Measurements from ENCODE around the gene MIOX. TPM values are rescaled to one million over a fixed set of nuclear protein-coding genes. Genes with fewer than 3 reads are reported as not detected.

Gene MIOX
- total and polyA plus RNA-seq, 9 of the 15 experiments (the other 6 are each of a cell fraction or from before 2014, with no cell fraction given) = 0.08 TPM; not detected in 8

DNA sequence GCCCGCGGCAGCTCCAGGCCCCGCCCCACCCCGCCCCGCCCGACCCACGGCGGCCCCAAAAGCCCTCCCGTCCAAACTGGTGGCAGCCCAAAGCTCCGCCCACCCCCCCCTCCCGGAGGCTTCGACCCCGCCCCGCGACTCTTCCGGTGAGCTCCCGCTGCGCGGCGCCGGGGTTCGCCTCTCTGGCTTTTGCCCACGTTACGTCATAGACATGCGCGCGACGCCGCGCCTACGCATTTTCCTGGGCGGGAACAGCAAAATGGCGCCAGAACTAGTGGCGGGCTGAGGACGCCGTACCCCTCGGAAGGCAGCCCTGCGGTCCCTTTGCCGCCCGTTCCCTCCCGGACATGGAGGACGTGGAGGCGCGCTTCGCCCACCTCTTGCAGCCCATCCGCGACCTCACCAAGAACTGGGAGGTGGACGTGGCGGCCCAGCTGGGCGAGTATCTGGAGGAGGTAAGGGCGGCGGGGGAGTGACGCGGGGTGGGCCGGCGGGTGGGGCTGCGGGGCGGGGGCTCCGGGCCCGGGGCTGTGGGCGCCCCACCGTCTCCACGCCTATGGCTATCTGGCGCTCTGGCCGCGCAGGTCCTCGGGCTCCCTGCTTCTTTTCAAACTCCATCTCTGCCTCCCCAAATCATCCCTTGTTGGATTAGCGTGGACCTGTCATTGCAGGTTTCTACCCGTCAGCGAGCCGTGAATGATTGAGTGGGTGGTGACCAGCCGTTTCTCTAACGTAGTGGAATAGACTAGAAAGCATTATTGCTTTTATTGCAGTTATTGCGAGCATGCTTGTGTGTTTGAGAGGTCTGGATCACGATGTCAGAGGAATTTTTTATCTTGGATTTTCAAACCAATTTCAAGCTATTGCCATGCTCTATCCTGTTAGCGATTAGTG lies 21.6 kb downstream of the MIOX start, which contains the start of gene NCAPH2 (continued):
- TF ChIP-seq PRPF4 (IDR thresholded peaks at IDR 0.05; ENCODE audit: insufficient read depth, low read depth, low read length, poor library complexity, severe bottlenecking) = no peak
- TF ChIP-seq CREM (IDR thresholded peaks at IDR 0.05; ENCODE audit: low read depth) = peak; percentile 98
- no peak for TF ChIP-seq KLF1 (tag; IDR thresholded peaks at IDR 0.05)
- TF ChIP-seq CXXC5 (CRISPR knock-in tag; IDR thresholded peaks at IDR 0.05) = peak; percentile 73
- TF ChIP-seq E2F3 (CRISPR knock-in tag; IDR thresholded peaks at IDR 0.05) = peak; percentile 97
- TF ChIP-seq, protein P1, sequence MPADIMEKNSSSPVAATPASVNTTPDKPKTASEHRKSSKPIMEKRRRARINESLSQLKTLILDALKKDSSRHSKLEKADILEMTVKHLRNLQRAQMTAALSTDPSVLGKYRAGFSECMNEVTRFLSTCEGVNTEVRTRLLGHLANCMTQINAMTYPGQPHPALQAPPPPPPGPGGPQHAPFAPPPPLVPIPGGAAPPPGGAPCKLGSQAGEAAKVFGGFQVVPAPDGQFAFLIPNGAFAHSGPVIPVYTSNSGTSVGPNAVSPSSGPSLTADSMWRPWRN (IDR thresholded peaks at IDR 0.05; ENCODE audit: low read depth) = no peak
- TF ChIP-seq SRSF9 (IDR thresholded peaks at IDR 0.05; ENCODE audit: borderline replicate concordance, low read depth, low read length) = no peak
- peak; percentile 45 for TF ChIP-seq FIP1L1 (IDR thresholded peaks at IDR 0.05; ENCODE audit: low read depth, low read length, poor library complexity, severe bottlenecking)
- peak; percentile 43 for TF ChIP-seq SMAD1 (IDR thresholded peaks at IDR 0.05; ENCODE audit: low read depth, low read length, partially characterized antibody)
- TF ChIP-seq ZBTB7A (IDR thresholded peaks at IDR 0.05; ENCODE audit: borderline replicate concordance, control insufficient read depth, low read depth, low read length) = peak; percentile 22; the same call in 1 of the 2 replicates
- 0 out of 2 replicates have a peak, but pooled peaks have one; percentile 49 for TF ChIP-seq TOE1 (IDR thresholded peaks at IDR 0.05; ENCODE audit: borderline replicate concordance)
- TF ChIP-seq TOE1 (CRISPR knock-in tag; IDR thresholded peaks at IDR 0.05; ENCODE audit: borderline replicate concordance, low read depth) = no peak
- TF ChIP-seq, protein P2, sequence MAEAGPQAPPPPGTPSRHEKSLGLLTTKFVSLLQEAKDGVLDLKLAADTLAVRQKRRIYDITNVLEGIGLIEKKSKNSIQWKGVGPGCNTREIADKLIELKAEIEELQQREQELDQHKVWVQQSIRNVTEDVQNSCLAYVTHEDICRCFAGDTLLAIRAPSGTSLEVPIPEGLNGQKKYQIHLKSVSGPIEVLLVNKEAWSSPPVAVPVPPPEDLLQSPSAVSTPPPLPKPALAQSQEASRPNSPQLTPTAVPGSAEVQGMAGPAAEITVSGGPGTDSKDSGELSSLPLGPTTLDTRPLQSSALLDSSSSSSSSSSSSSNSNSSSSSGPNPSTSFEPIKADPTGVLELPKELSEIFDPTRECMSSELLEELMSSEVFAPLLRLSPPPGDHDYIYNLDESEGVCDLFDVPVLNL (CRISPR knock-in tag; IDR thresholded peaks at IDR 0.05; ENCODE audit: low read depth) = peak; percentile 83; the same call in 1 of the 2 replicates
- peak; percentile 99 for TF ChIP-seq RB1 (IDR thresholded peaks at IDR 0.05; ENCODE audit: low read depth)
- TF ChIP-seq ESRRA (IDR thresholded peaks at IDR 0.05; ENCODE audit: borderline replicate concordance, low read depth) = peak; percentile 32; the same call in 1 of the 2 replicates
- TF ChIP-seq, protein P3, sequence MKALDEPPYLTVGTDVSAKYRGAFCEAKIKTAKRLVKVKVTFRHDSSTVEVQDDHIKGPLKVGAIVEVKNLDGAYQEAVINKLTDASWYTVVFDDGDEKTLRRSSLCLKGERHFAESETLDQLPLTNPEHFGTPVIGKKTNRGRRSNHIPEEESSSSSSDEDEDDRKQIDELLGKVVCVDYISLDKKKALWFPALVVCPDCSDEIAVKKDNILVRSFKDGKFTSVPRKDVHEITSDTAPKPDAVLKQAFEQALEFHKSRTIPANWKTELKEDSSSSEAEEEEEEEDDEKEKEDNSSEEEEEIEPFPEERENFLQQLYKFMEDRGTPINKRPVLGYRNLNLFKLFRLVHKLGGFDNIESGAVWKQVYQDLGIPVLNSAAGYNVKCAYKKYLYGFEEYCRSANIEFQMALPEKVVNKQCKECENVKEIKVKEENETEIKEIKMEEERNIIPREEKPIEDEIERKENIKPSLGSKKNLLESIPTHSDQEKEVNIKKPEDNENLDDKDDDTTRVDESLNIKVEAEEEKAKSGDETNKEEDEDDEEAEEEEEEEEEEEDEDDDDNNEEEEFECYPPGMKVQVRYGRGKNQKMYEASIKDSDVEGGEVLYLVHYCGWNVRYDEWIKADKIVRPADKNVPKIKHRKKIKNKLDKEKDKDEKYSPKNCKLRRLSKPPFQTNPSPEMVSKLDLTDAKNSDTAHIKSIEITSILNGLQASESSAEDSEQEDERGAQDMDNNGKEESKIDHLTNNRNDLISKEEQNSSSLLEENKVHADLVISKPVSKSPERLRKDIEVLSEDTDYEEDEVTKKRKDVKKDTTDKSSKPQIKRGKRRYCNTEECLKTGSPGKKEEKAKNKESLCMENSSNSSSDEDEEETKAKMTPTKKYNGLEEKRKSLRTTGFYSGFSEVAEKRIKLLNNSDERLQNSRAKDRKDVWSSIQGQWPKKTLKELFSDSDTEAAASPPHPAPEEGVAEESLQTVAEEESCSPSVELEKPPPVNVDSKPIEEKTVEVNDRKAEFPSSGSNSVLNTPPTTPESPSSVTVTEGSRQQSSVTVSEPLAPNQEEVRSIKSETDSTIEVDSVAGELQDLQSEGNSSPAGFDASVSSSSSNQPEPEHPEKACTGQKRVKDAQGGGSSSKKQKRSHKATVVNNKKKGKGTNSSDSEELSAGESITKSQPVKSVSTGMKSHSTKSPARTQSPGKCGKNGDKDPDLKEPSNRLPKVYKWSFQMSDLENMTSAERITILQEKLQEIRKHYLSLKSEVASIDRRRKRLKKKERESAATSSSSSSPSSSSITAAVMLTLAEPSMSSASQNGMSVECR (CRISPR knock-in tag; IDR thresholded peaks at IDR 0.05) = peak; percentile 80
- TF ChIP-seq, protein P4, sequence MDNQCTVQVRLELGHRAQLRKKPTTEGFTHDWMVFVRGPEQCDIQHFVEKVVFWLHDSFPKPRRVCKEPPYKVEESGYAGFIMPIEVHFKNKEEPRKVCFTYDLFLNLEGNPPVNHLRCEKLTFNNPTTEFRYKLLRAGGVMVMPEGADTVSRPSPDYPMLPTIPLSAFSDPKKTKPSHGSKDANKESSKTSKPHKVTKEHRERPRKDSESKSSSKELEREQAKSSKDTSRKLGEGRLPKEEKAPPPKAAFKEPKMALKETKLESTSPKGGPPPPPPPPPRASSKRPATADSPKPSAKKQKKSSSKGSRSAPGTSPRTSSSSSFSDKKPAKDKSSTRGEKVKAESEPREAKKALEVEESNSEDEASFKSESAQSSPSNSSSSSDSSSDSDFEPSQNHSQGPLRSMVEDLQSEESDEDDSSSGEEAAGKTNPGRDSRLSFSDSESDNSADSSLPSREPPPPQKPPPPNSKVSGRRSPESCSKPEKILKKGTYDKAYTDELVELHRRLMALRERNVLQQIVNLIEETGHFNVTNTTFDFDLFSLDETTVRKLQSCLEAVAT (IDR thresholded peaks at IDR 0.05) = no peak
